ENCODE data around the gene SLC17A3. TPM values are rescaled to one million over a fixed set of nuclear protein-coding genes. Genes with fewer than 3 reads are reported as not detected.

The SLC17A3 gene
- total RNA-seq, 6 experiments from 2014 or later, result not detected

- H3K4me1 Mint-ChIP-seq (ENCODE audit: low read depth), result no peaks in the 10 kb centered on the region
- peaks cover 2% of the 10 kb centered on the region for H3K9me3 Mint-ChIP-seq
Measured at GRCh38 chr6:25863360-25863759, 10.7 kb downstream of the SLC17A3 start.

GRCh38 chr6:25862199-25862598 is 11.8 kb downstream of the SLC17A3 start:
- H3K4me1 Mint-ChIP-seq (ENCODE audit: low read depth), result no peaks in the 10 kb centered on the region
- peaks cover 10% of the 10 kb centered on the region for H3K9me3 Mint-ChIP-seq
- TF ChIP-seq CTCF (IDR thresholded peaks at IDR 0.05), result no peak

More at GRCh38 chr6:25863360-25863759, 10.7 kb downstream of the SLC17A3 start:
- no peaks in the 10 kb centered on the region for H3K36me3 Mint-ChIP-seq (ENCODE audit: low read depth)
- no peak for TF ChIP-seq CTCF (IDR thresholded peaks at IDR 0.05)
- no peak overlapping the region for H3K4me3 Mint-ChIP-seq
- H3K27ac Mint-ChIP-seq, result no peak overlapping the region
- H3K27me3 Mint-ChIP-seq (ENCODE audit: insufficient read depth), result peaks cover 2% of the 10 kb centered on the region; the same call in 1 of the 2 replicates
- no peak for DNase-seq

GRCh38 chr6:25852756-25853155 is 21.3 kb downstream of the SLC17A3 start:
- H3K36me3 Mint-ChIP-seq (ENCODE audit: low read depth), result no peaks in the 10 kb centered on the region
- TF ChIP-seq CTCF (IDR thresholded peaks at IDR 0.05), result no peak
- peaks cover 5% of the 10 kb centered on the region; the same call in 1 of the 2 replicates for H3K9me3 Mint-ChIP-seq
- no peak for DNase-seq
- H3K27ac Mint-ChIP-seq, result no peak overlapping the region
- H3K4me3 Mint-ChIP-seq, result no peak overlapping the region
- no peaks in the 10 kb centered on the region; the same call in 1 of the 2 replicates for H3K27me3 Mint-ChIP-seq (ENCODE audit: insufficient read depth)
- no peaks in the 10 kb centered on the region for H3K4me1 Mint-ChIP-seq (ENCODE audit: low read depth)

More at GRCh38 chr6:25862199-25862598, 11.8 kb downstream of the SLC17A3 start:
- DNase-seq, result no peak
- no peaks in the 10 kb centered on the region for H3K36me3 Mint-ChIP-seq (ENCODE audit: low read depth)
- H3K27me3 Mint-ChIP-seq (ENCODE audit: insufficient read depth), result peaks cover 2% of the 10 kb centered on the region; the same call in 1 of the 2 replicates
- H3K27ac Mint-ChIP-seq, result no peak overlapping the region
- no peak overlapping the region for H3K4me3 Mint-ChIP-seq

- Mint-ChIP-seq H3K27ac (no peak overlapping the region), H3K4me3 (no peak overlapping the region), H3K36me3 (ENCODE audit: low read depth) (no peaks in the 10 kb centered on the region), H3K4me1 (ENCODE audit: low read depth) (no peaks in the 10 kb centered on the region), H3K9me3 (no peaks in the 10 kb centered on the region; the same call in 1 of the 2 replicates), H3K27me3 (ENCODE audit: insufficient read depth) (no peaks in the 10 kb centered on the region; the same call in 1 of the 2 replicates)
- no peak for DNase-seq
- TF ChIP-seq CTCF (IDR thresholded peaks at IDR 0.05), result no peak
Measured at GRCh38 chr6:25851961-25852360, 22.1 kb downstream of the SLC17A3 start.

- TF ChIP-seq CTCF (IDR thresholded peaks at IDR 0.05), result no peak
- Mint-ChIP-seq H3K9me3 (no peaks in the 10 kb centered on the region; the same call in none of the 2 replicates), H3K4me1 (ENCODE audit: low read depth) (no peaks in the 10 kb centered on the region), H3K36me3 (ENCODE audit: low read depth) (no peaks in the 10 kb centered on the region), H3K4me3 (no peak overlapping the region), H3K27ac (no peak overlapping the region), H3K27me3 (ENCODE audit: insufficient read depth) (no peaks in the 10 kb centered on the region)
- no peak for DNase-seq
Measured at GRCh38 chr6:25844518-25844917, 29.5 kb downstream of the SLC17A3 start.

Data from HFFc6 (cell line).